Measurements from ENCODE around the gene RHAG. TPM values are rescaled to one million over a fixed set of nuclear protein-coding genes. Genes with fewer than 3 reads are reported as not detected.

The RHAG gene
- total RNA-seq, 1 experiment from 2014 or later: 0.57 TPM

- no peak overlapping the region for H2AFZ ChIP-seq (ENCODE audit: low read depth, low read length, poor library complexity, severe bottlenecking)
- H3K4me3 ChIP-seq (replicated peaks in 1 of 2; ENCODE audit: low read depth in 1 of 2, low read length in 2 of 2): no peak overlapping the region
- peaks cover 19 to 22% of the 10 kb centered on the region in 2 experiments for H3K4me1 ChIP-seq (ENCODE audit: control insufficient read depth in 1 of 2, insufficient read depth in 2 of 2, low read length in 2 of 2)
- ChIA-PET RAD21 (ENCODE audit: low non-redundant PET in 1 of 2, low total read pairs in 2 of 2, uncharacterized antibody in 2 of 2, unreplicated experiment in 2 of 2) (no interaction called here), POLR2A (interaction anchor here (0.6 to 1.5 kb wide), 3 partner anchors 12 to 1727 kb away, joined by 3 to 7 read pairs (median 3); partner anchors contain the start of gene C6orf141), CTCF (no interaction called here)
- no peaks in the 10 kb centered on the region for H3K9me2 ChIP-seq (ENCODE audit: insufficient read depth)
- TF ChIP-seq ZBTB33 (IDR thresholded peaks at IDR 0.05; ENCODE audit: extremely low read depth, insufficient replicate concordance, low read length) (no peak), CBX3 (IDR thresholded peaks at IDR 0.05; ENCODE audit: low read depth) (0 out of 2 replicates have a peak, but pooled peaks have one; percentile 24), ELF1 (IDR thresholded peaks at IDR 0.05; ENCODE audit: borderline replicate concordance, low read depth) (no peak), YY1 (IDR thresholded peaks at IDR 0.05; ENCODE audit: extremely low read depth, insufficient replicate concordance, low read depth, low read length) (no peak), POLR2A (IDR thresholded peaks at IDR 0.05; ENCODE audit: borderline replicate concordance, extremely low read depth, insufficient read depth, insufficient read length) (no peak), SRF (IDR thresholded peaks at IDR 0.05; ENCODE audit: low read depth) (no peak), SIN3A (IDR thresholded peaks at IDR 0.05; ENCODE audit: low read depth) (no peak), FOSL1 (IDR thresholded peaks at IDR 0.05; ENCODE audit: low read depth) (peak; percentile 60), JUND (IDR thresholded peaks at IDR 0.05) (peak; percentile 53; the same call in 1 of the 2 replicates), SP1 (IDR thresholded peaks at IDR 0.05; ENCODE audit: low read depth) (peak; percentile 39; the same call in 1 of the 2 replicates), EZH2phosphoT487 (IDR thresholded peaks at IDR 0.05; ENCODE audit: borderline replicate concordance) (no peak), CTCF (IDR thresholded peaks at IDR 0.05 in 2 of 3, conservative IDR thresholded peaks at IDR 0.05 in 1 of 3; ENCODE audit: borderline replicate concordance in 1 of 3, insufficient read depth in 1 of 3, low read depth in 2 of 3, low read length in 2 of 3) (no peak), REST (IDR thresholded peaks at IDR 0.05; ENCODE audit: low read depth) (no peak), CEBPB (IDR thresholded peaks at IDR 0.05; ENCODE audit: low read depth) (no peak)
- H3K27ac ChIP-seq (ENCODE audit: low read depth, low read length): peak overlapping the region; percentile 28; the same call in 1 of the 2 replicates
- no peaks in the 10 kb centered on the region for H3K9me3 ChIP-seq (ENCODE audit: control insufficient read depth in 1 of 2, insufficient read depth in 1 of 2, low read depth in 1 of 2, low read length in 2 of 2)
- no TSS peak for BruUV-seq (replicated peaks)
- intact Hi-C loops (cut with micrococcal nuclease): no loop called here
- H4K20me1 ChIP-seq (ENCODE audit: insufficient read depth): no peaks in the 10 kb centered on the region
- H3K9ac ChIP-seq (ENCODE audit: low read length): no peak overlapping the region
- peak overlapping the region; percentile 57 for H3K4me2 ChIP-seq (ENCODE audit: low read length)
- DNase-seq (ENCODE audit: low read depth, low spot score): no peak
- H3K79me2 ChIP-seq (ENCODE audit: insufficient read depth, low read length): no peaks in the 10 kb centered on the region
- peak; percentile 64 for ATAC-seq
- no peaks in the 10 kb centered on the region for H3K27me3 ChIP-seq (ENCODE audit: insufficient read depth, low read length)
- H3K36me3 ChIP-seq (ENCODE audit: control insufficient read depth in 1 of 2, insufficient read depth in 2 of 2, low read length in 2 of 2): peaks cover 0 to 1% of the 10 kb centered on the region in 2 experiments; a peak in 1 of 4 replicates
These were observed 70.8 kb downstream of the RHAG start for GRCh38 chr6:49565855-49566254.
